ENCODE results near the gene SNX13.
"Not testable (repeated sequence)": the region's sequence is repeated elsewhere in the genome, so short reads cannot be mapped to it uniquely, and the experiment has no call there.

Gene SNX13

GRCh38 chr7:17829001-17829400, 111.3 kb downstream of the SNX13 start:
- H3K4me3 ChIP-seq (ENCODE audit: low read depth, low read length): no peak overlapping the region
- in situ Hi-C loops (cut with HindIII; ENCODE audit: low sequenced_read_pairs): no loop called here
- no peak for TF ChIP-seq CTCF (IDR thresholded peaks at IDR 0.05; ENCODE audit: low read depth, low read length)
- no peak for DNase-seq (ENCODE audit: low read depth, low spot score)

- no peak overlapping the region for H3K4me3 ChIP-seq (ENCODE audit: low read depth, low read length)
- in situ Hi-C loops (cut with HindIII; ENCODE audit: low sequenced_read_pairs): no loop called here
- TF ChIP-seq CTCF (IDR thresholded peaks at IDR 0.05; ENCODE audit: low read depth, low read length): no peak
- DNase-seq (ENCODE audit: low read depth, low spot score): no peak
Measured at GRCh38 chr7:17822547-17823173, 117.6 kb downstream of the SNX13 start.

GRCh38 chr7:17816903-17817302, 123.4 kb downstream of the SNX13 start:
- in situ Hi-C loops (cut with HindIII; ENCODE audit: low sequenced_read_pairs): no loop called here
- no peak overlapping the region for H3K4me3 ChIP-seq (ENCODE audit: low read depth, low read length)
- TF ChIP-seq CTCF (IDR thresholded peaks at IDR 0.05; ENCODE audit: low read depth, low read length): no peak
- no peak for DNase-seq (ENCODE audit: low read depth, low spot score)

- DNase-seq (ENCODE audit: low read depth, low spot score): no peak
- in situ Hi-C loops (cut with HindIII; ENCODE audit: low sequenced_read_pairs): no loop called here
- no peak for TF ChIP-seq CTCF (IDR thresholded peaks at IDR 0.05; ENCODE audit: low read depth, low read length)
- no peak overlapping the region for H3K4me3 ChIP-seq (ENCODE audit: low read depth, low read length)
Measured at GRCh38 chr7:17815318-17815717, 125.0 kb downstream of the SNX13 start.

- TF ChIP-seq CTCF (IDR thresholded peaks at IDR 0.05; ENCODE audit: low read depth, low read length): no peak
- in situ Hi-C loops (cut with HindIII; ENCODE audit: low sequenced_read_pairs): no loop called here
- DNase-seq (ENCODE audit: low read depth, low spot score): no peak
- H3K4me3 ChIP-seq (ENCODE audit: low read depth, low read length): no peak overlapping the region
Measured at GRCh38 chr7:17814058-17814457, 126.2 kb downstream of the SNX13 start.

GRCh38 chr7:17809215-17809614, 131.1 kb downstream of the SNX13 start:
- in situ Hi-C loops (cut with HindIII; ENCODE audit: low sequenced_read_pairs); DNase-seq (ENCODE audit: low read depth, low spot score); H3K4me3 ChIP-seq (ENCODE audit: low read depth, low read length): not testable (repeated sequence)

GRCh38 chr7:17807242-17807641, 133.1 kb downstream of the SNX13 start:
- no peak for DNase-seq (ENCODE audit: low read depth, low spot score)
- no peak overlapping the region for H3K4me3 ChIP-seq (ENCODE audit: low read depth, low read length)
- in situ Hi-C loops (cut with HindIII; ENCODE audit: low sequenced_read_pairs): no loop called here
- TF ChIP-seq CTCF (IDR thresholded peaks at IDR 0.05; ENCODE audit: low read depth, low read length): no peak

Measured in astrocyte of the spinal cord (primary cell).